ENCODE data around the gene OR10H4.

GRCh38 chr19:15986701-15987100, 37.9 kb downstream of the OR10H4 start:
- TF ChIP-seq, protein P1, sequence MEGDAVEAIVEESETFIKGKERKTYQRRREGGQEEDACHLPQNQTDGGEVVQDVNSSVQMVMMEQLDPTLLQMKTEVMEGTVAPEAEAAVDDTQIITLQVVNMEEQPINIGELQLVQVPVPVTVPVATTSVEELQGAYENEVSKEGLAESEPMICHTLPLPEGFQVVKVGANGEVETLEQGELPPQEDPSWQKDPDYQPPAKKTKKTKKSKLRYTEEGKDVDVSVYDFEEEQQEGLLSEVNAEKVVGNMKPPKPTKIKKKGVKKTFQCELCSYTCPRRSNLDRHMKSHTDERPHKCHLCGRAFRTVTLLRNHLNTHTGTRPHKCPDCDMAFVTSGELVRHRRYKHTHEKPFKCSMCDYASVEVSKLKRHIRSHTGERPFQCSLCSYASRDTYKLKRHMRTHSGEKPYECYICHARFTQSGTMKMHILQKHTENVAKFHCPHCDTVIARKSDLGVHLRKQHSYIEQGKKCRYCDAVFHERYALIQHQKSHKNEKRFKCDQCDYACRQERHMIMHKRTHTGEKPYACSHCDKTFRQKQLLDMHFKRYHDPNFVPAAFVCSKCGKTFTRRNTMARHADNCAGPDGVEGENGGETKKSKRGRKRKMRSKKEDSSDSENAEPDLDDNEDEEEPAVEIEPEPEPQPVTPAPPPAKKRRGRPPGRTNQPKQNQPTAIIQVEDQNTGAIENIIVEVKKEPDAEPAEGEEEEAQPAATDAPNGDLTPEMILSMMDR (IDR thresholded peaks at IDR 0.05), result no peak
- TF ChIP-seq POLR2A (IDR thresholded peaks at IDR 0.05), result no peak
- TF ChIP-seq POLR2AphosphoS5 (IDR thresholded peaks at IDR 0.05), result no peak

Measured in gastroesophageal sphincter (tissue), 3 donors.